HL-60 (cell line): ENCODE data around the gene GNG7.

Experiments
- DNase-seq, 2 experiments: peaks; one replicate each; pipeline ENCODE4 v3.0.0-alpha.2; 2010 to 2020; ENCODE audit warnings: low read depth in 1 of 2, low spot score in 1 of 2
- H3K27ac ChIP-seq: fragments of 250-450 bp; sonication (Bioruptor Pico); replicated peaks from 2 replicates; pipeline ENCODE4 v1.5.1; 2020; ENCODE audit warnings: mild to moderate bottlenecking, moderate library complexity
- H3K27me3 ChIP-seq: fragments of 250-450 bp; sonication (Bioruptor Pico); 2 replicates; pipeline ENCODE4 v1.5.1; 2021; ENCODE audit warnings: mild to moderate bottlenecking, moderate library complexity; ENCODE audit not compliant: insufficient read depth, poor library complexity, severe bottlenecking
- H3K4me3 ChIP-seq: replicated peaks from 2 replicates; pipeline ENCODE4 v1.5.1; 2011; ENCODE audit warnings: mild to moderate bottlenecking, control low read depth, low read length; ENCODE audit not compliant: insufficient read depth
- CTCF ChIP-seq: IDR thresholded peaks from one replicate; pipeline ENCODE4 v1.5.1; 2011; ENCODE audit warnings: low read length, control low read depth, inconsistent platforms; ENCODE audit not compliant: insufficient read depth
- GABPA ChIP-seq: IDR thresholded peaks from 2 replicates; pipeline ENCODE4 v1.6.1; 2012; ENCODE audit warnings: low read depth
- POLR2AphosphoS5 ChIP-seq: IDR thresholded peaks from 2 replicates; pipeline ENCODE4 v1.6.1; 2012; ENCODE audit warnings: low read depth
- REST ChIP-seq: IDR thresholded peaks from 2 replicates; pipeline ENCODE4 v1.6.1; 2012; ENCODE audit warnings: low read depth; ENCODE audit not compliant: insufficient replicate concordance
- SPI1 ChIP-seq: IDR thresholded peaks from 2 replicates; pipeline ENCODE4 v1.6.1; 2012; ENCODE audit warnings: low read depth, mild to moderate bottlenecking, borderline replicate concordance

Gene GNG7

GRCh38 chr19:2500841-2501261, 201.6 kb downstream of the GNG7 start:
- no peaks in the 10 kb centered on the region for H3K27me3 ChIP-seq
- TF ChIP-seq POLR2AphosphoS5 (no peak), GABPA (no peak), REST (no peak), SPI1 (no peak), CTCF (no peak)
- no peak overlapping the region for H3K4me3 ChIP-seq
- no peak for DNase-seq
- H3K27ac ChIP-seq: no peak overlapping the region

- DNase-seq: no peak
- TF ChIP-seq SPI1: no peak
- no peak for TF ChIP-seq POLR2AphosphoS5
- Histone ChIP-seq H3K4me3 (no peak overlapping the region), H3K27me3 (no peaks in the 10 kb centered on the region), H3K27ac (no peak overlapping the region)
Measured at GRCh38 chr19:2500156-2500555, 202.3 kb downstream of the GNG7 start.

DNA sequence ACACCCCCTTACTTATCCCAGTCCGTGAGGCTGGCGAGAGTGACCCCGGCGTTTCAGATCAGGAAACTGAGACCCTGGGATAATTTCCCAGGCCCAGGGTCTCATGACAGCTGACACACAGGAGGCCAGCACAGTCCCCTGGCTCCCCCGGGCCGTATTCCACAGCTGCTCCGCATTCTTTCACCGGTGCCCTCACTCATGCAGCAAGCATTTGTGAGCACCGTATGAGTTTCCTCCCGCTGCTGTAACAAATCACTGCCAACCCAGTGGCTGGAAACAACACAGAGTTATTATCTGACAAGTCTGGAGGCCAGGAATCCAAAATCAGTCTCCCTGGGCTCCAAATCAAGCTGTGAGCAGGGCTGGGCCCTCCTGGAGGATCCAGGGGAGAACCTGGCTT, 205.3 kb downstream of the GNG7 start:
- TF ChIP-seq GABPA: no peak
- TF ChIP-seq REST: no peak
- no peak for TF ChIP-seq CTCF
- no peak for TF ChIP-seq SPI1
- TF ChIP-seq POLR2AphosphoS5: no peak
- DNase-seq: no peak
- Histone ChIP-seq H3K27me3 (no peaks in the 10 kb centered on the region), H3K4me3 (no peak overlapping the region), H3K27ac (no peak overlapping the region)

DNA sequence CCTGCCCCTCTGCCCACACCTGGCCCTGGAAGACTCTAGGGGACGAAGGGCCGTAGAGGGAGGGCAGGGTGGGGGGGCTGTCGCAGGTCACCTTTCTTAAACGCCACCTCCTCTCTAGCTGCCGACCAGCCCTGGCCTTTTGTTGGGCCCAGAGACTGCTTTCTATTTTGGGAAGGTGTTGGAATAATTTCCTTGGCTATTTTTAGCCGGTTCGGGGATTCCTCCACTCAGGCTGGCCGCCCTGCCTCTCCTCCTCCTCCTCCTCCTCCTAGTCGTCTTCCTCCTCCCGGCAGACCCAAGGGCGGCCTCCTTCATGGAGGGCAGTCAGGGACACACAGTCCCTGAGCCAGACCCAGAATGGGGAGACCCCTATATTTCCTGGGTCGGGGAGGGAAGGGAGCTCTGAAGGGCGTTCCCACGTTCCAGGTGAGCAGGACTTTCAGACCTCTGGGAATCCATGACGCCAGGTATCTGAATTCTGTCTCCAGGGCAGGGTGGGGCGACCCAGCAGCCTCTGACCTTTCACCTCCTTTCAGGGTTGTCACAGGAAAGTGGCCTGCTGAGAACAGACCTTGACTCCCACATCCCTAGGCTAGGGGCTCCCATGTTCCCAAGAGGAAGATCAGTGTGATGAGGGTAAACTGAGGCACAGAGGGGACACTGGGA, 206.7 kb downstream of the GNG7 start:
- H3K27ac ChIP-seq: no peak overlapping the region
- H3K4me3 ChIP-seq: no peak overlapping the region
- DNase-seq: no peak
- no peaks in the 10 kb centered on the region for H3K27me3 ChIP-seq
- TF ChIP-seq SPI1 (no peak), REST (no peak), CTCF (no peak), POLR2AphosphoS5 (no peak), GABPA (no peak)
